Activated T-cell treated with anti-CD3 and anti-CD28 coated beads for 4 hours (primary cell): ENCODE measurements around the gene TRNT1.

Experiments used
- DNase-seq: peaks from one replicate; pipeline ENCODE4 v3.0.0-alpha.2; 2020

Gene TRNT1

DNA sequence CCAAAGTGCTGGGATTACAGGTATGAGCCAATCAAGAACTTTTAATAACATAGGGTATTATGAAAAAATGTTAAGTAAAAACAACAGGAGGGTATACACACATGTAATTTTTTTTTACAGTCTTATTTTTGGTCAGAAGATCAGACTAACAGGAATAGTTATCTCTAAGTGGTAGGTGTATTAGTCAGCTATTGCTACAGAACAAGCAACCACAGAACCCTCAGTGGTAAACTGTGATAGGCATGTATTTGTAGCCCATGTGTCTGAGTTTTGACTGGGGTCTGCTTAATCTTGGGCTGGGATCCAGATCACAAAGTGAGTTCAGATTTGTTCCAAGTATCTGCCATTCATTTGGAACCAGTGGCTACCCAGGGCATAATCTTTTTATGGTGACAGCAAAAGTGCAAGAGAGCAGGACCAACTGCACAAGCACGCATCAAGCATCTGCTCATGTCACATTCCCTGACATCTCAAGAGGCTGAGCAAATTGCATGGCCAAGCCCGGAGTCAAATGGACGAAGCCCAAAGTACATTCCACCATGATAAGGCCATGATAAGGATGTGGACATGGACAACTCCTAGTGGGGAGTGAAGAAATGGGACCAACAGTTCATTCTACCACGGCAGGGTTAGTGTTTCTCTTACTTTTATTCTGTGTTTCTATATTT, 13.6 kb upstream of the TRNT1 start:
- no peak for DNase-seq

DNA sequence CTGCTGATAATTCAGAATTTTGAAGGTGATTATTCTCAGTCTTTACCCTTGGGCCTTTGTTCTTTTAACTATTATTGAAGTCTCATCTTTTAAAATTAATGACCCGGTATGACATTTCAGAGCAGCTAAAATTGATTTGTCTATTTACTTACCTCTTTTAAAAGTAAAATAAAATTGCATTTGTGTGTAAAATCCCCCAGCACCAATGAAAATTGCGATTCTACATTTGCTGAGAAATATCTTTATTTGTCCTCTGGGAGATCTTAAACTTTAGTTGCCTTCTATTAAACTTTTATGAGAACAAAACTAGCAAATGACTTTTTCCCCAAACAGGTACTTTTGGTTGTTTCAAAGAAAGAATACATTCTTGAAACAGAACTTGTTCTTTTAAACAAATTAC, 9.1 kb upstream of the TRNT1 start:
- no peak for DNase-seq

DNA sequence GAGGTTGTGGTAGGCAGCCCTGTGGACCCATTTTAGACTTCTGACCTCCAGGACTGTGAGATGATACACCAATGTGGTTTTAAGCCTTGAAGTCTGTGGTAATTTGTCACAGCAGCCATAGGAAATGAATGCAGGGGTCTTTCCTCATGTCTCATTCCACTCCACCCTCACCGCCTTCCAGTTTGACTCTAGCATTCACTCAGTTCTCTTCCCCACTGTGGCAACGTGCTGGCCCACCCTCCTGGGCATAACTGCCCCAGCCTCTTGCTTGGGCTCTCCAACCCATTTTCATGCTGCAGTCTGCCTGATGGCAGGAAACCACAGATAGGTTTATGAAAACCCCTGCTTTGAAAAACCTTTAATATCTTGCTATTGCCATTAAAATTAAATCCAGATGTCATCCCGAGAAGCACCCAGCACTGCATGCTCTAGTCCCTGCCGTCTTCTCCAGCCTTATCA, 7.3 kb upstream of the TRNT1 start:
- DNase-seq: no peak

DNA sequence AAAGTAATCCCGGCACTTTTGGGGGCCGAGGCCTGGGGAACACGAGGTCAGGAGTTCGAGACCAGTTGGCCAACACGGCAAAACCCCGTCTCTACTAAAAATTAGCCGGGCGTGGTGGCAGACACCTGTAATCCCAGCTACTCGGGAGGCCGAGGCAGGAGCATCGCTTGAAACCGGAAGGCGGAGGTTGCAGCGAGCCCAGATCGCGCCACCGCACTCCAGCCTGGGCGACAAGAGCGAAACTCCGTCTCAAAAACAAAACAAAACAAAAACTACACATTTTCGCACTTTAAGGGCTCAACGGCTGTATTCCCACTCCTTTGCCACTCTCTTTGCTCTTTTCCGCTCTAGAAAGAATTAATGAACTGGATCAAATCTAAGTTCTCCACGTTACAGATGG, 763 bp upstream of the TRNT1 start:
- DNase-seq: no peak

DNA sequence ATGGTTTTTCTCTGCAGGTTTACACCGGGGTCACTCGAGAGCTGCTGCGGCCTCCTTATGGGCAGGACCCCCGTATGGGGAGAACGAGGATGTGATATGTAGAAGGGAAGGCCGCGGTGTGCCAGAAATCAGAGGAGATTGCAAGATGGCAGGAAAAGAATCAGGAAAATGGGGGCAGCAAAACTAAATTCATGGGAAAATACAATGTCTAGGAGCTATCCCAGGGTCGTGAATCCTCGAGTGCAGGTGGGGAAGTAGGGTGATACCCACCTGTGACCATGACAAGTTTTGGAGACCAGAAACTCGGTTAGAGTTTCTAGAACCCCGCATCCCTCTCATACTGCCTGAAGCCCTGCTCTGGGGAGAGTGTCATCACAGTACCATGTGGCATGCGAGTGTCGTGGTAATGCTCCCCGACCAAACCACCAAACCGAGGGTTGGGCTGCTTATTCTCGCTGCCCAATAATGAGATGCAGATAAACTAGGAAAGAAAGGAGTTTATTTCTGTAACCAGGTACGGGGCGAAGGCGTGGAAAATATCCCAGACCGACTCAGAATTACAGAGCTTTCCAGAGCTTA, 781 bp downstream of the TRNT1 start:
- DNase-seq: peak; percentile 21

DNA sequence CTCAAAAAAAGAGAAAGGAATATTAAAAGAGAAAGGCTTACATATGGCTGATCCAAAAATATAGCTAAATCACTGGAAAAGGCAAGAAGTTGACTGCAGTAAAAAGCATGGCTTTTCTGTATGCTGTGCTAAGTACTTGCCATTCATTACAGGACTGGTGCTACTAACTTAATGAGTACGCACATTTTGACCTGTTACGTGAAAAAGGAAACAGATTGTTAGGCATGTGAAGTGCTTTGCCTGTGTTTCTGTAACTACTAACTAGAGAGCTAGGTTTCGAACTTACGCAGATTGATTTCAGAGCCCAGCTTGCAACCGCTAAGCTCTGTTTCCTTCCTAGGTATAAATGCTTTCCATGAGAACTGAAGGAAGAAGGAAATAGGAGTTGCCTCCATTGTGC, 2.8 kb downstream of the TRNT1 start:
- DNase-seq: no peak

DNA sequence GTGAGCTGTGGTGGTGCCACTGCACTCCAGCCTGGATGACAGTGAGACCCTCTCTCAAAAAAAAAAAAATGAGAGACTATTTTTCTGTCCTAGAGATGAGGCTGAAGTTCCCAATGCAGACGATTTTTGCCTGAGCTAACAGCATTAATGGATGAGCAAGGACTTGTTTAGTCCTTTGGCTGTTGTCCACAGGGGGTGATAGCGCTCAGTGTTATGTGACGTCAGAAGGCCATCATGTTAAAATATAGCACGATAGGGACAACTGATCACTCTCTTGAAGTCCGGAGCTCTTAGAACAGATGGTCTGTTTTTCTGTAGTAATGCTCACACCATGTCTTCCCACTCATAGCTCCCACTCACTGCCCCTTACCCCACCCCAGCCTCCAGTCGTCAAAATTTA, 6.8 kb downstream of the TRNT1 start:
- no peak for DNase-seq

DNA sequence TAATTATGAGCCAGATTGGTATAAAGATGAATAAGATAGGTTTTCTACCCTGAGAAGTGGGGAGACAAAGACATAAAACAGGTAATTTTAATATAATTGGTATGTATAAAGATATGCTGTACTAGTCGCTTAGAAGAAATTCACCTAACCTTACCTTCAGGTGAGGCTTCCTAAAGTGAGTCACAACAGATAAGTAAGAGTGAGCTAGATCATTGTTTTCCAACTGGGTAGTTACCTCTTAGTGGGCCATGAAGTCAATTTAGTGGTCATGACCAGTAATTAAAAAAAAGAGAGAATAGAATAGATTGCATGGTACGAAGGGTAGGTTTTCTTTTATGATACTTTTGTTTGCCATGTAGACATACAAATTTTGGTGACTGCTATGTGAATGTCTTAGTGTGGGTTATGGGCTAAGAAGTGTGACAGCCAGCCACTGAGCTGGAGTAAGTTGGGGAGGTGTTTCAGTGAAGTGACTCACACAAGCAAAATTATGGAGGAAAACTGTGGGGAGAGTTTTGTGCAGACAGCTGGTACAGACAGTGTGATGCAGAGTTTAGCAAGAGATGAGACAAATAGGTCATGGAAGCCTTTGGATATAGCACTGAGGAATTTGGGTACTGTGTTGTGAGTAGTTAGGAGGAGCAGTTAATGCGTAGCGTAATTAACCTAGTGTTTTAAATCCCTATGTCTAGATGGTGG, 8.2 kb downstream of the TRNT1 start:
- no peak for DNase-seq

DNA sequence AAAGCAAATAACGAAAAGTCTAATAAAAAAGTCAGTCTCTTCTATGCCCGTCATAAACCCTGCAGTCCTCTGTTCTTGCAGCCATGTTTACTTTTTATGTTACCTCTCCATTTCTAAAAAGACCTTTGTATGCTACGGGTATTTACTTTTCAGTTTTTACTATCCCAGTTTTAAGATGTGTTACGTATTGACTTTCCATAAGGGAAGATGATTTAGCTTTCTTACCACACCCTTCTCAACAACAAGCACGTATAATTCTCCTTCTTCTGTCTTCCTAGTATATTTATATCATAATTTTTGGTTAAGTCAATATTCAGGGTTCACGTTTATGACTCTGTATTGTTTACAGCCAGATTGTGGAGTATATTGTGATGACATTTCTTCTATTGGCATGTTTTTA, 10.8 kb downstream of the TRNT1 start:
- no peak for DNase-seq

DNA sequence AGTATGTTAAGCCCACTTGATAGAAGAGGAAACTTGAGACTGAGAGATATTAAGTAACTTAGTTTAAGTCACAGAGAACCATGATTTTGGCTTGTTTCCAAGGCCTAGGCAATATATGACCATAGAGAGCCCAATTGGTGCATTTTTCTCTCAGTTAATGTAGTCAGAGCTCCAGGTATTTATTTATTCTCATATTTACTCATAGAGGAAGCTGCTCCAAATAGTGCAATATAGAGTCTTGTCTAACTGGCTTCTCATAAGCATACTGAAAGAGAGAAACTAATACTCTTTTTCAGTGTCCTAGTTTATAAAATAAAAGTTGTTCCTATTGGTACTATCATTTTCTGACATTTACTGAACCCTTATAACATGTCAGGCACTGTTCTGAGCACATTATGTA, 15.2 kb downstream of the TRNT1 start:
- DNase-seq: no peak

DNA sequence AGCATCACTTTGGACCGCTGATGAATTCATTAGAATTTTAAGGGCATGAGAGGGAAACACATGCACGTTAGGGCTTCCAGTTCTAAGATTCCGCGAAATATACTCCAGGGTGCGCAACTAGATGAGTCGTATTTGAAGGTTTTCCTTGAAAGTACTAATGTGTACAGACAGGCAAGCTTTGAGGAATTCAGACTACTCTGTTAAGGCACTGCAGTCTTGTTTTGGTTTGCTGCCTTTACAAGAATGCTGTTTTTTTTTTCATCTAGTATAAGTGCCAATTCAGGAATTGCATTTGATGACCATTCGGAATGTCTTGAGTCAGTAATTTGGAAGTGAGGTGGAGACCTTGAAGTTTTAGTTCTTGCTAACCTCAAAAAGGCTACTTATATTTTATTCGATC, 19.1 kb downstream of the TRNT1 start:
- no peak for DNase-seq

DNA sequence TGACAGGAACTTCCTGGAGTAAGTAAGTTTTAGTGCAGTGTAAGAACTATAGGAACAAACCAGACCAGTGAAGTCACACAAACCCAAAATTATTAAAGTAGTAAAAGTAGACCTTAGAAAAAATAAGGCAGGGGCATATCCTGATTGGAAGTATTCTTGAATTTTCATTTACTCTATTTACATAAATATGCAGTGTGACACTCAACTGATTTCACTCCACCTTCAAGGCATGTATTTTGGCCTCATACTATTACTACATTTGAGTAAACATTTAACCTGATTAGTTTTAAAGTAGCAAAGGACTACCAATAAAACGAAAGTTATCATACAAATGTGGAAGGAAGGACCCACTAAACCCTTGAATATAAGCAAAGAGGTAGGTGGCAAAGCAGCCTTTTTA, 22.8 kb downstream of the TRNT1 start:
- no peak for DNase-seq

DNA sequence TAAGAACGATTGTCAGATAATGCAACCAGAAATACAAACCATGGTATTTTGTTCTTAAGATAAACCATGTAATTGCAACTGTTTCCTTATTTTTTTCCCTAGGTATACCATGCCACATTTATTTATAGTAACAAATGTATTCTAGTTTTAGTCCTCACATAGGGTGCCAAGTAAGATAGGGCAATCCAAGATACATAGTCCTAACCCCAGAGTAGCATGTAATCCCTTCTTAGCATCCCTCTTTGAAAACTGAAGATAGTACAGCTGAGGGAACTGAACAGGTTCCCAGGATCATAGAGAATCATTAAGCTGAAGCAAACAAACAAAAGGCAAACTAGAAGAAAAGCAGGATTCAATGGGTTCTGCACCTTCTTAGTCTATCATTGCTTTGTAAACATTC, 24.8 kb downstream of the TRNT1 start:
- no peak for DNase-seq

DNA sequence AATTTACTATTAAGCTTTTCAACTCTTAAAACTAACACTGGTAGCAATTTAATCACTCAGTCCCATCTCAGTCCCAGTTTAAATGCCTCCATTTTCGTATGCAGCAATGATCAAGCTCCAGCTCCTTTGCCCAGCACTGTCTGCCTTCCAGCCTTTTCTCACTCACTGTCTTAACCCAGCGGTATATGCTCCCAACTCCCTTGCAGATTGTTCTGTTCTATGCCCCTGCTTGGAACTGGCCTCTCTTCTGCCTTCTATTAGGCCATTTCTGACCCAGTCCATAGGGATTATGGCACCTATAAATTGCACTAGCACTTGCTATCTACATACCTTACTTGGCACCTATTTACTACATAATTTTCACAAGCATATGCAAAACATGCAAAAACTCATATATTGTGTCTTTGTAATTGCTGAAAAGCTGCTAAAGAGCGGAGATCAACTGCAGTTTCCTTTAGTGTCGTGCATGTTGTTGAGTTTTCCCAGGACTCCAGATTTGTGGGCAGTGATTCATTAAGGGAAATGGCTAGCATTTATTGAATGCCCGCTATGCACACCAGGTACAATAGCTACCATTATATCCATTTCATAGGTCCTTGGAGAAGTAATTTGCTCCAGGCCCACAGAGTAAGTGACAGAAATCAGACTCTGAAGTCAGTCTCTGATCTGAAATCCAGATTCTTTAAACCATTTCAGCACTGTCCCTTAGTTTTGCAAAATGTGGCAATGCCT, 28.3 kb downstream of the TRNT1 start:
- DNase-seq: no peak

DNA sequence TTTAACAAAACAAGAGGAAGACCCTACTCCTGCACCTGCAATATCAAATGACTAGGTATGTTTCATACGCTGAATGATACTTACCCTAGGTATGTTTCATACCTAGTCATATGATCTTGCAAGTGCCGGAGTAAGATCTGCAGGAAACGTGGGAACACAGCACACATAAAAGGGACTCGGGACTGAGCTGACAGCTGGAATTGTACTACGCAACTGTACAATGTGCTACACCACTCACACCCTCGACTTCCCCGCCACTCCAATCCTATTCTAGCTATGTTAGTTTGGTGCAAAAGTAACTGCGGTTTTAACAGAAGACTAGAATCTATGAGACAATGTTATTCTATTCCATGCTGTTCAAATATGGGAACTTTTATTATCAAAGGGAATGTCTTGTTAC, 30.7 kb downstream of the TRNT1 start:
- no peak for DNase-seq

DNA sequence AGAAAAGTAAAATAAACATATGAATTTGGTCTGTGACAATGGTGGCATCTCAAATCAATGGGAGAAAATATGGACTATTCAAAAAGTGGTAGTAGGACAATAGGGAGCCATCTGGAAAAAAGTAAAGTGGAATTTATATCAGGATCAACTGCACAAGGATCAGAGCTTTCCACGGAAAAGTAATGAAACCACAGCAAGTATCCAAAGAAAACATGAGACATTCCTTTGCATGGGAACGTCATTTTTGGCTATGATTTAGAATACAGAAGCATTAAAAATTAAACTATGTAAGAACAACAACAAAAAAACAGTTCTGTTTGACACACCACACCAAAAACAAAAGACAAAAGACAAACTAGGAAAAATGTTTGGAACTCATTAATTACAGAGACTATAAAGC, 34.1 kb downstream of the TRNT1 start:
- no peak for DNase-seq

DNA sequence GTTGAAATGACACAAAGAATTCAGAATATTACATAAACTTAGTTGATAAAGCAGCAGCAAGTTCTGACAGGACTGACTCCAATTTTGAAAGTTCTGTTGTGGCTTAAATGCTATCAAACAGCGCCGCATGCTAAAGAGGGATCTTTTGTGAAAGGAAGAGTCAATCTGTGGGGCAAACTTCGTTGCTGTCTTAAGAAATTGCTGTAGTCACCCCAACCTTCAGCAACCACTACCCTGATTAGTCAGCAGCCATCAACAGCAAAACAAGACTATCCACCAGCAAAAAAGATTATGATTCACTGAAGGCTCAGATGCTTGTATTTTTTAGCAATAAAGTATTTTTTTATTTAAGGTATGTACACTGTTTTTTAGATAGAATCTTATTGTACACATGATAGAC, 38.5 kb downstream of the TRNT1 start:
- DNase-seq: no peak

DNA sequence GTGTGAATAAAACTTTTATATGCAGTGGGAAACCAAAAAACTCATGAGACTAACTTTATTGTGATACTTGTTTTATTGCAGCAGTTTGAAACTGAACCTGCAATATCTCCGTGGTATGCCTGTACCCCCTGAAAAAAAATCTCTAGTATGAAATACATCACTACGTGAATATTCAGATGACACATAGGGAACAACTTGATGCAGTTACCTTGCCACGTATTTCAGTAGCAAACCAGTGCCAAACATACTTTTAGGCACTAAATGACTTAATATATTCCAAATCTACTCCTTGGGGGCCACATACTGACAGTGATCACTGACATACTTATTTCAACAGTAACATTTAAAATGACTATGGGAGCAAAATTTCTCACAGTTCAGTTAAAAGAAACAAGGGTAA, 38.9 kb downstream of the TRNT1 start:
- DNase-seq: no peak

DNA sequence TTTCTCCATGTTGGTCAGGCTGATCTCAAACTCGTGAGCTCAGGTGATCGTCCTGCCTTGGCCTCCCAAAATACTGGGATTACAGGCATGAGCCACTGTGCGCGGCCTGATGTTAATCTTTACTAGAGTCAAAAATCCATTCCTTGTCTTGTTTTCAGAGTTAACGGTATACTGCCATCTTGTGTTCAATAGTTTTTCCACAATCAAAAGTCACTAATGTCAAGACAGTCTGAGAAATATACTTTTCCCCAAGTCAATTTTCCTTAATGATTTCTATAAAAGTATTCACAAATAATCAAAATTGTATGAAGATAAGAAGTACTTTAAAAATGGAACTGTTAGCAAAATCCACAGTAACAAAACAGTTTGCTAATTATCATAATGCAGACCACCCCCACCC, 44.3 kb downstream of the TRNT1 start:
- DNase-seq: no peak

DNA sequence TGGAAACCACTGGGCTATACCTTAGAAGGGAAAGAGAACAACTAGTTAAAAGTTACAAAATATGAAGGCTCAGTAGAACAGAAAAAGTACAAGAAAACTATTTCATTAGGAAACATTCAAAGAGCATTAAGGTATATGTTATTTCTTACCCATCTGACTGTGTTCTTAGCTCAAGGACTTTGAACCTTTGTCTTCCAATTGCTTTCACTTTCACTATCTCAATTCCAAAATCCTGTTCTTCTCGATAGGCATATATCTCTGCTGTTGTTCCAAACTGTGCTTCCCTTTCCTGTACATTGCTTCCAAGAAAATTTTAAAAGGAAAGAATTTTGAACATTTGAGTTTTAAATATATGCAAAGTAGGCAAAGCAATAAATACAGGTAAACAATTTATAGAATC, 45.9 kb downstream of the TRNT1 start:
- DNase-seq: no peak

DNA sequence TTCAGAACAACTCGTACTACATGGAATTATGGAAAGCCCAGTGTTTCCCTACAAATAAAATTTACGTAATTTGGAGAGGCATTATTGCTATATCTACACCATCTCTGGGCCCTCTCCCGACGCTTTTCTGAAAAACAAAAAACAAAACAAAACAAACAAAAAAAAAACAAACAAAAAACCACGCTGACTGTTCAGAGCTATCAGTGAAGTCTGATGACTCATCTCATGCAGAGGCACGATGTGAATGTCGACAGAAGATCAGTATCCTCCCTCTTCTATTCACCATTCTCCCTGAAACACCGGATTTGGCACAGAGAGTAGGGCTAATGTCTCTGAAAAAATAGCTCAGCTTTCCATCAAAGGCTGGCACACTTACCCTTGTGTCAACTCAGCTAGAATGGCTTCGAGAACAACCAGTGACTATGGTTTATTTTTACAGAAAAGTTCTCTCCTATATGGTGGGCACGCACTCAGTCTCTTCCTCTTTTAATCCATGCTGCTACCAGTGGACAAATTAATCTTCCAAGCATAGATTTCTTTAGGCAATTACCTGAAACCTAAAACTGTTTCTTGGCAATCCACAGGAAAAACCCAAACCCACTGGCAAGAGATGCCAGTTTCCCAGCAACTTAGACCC, 51.2 kb downstream of the TRNT1 start:
- DNase-seq: no peak

DNA sequence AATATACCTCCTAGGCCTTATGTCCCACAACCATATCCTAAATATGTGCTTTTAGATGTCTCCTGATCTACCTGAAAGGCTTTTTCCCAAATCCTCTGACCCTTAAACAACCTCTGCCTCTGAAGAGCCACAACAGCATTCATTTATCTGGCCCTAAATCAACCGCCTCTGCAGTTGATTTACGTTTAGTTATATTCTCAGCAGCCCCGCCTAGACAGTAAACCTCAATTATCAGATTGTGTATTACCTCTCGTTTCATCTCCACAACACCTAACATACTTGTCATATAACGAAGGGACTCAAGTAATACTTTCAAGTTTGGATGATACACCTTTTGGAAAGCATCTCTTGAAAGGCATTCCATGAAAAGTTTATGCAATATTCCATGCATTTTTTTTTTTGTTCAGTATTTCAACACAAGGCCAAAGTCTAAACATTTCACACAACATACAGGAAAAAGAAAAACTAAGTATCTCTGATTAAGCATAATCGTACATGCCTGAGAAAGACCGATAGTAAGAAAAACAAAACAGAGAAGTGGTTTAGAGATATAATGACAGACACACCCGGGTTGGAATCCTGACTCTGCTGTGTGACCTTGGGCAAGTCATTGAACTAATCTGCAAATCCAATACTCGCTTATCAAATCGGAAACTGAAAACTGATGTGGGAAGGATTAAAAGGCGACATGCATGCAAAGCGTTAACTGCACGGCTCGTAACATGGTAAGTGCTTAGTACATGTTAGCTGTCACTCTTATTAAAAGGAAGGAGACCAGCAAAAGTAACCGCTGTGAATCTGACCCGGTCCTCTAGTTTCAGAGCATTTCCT, 52.0 kb downstream of the TRNT1 start:
- no peak for DNase-seq
